ENCODE results near the gene KRT74.

DNA sequence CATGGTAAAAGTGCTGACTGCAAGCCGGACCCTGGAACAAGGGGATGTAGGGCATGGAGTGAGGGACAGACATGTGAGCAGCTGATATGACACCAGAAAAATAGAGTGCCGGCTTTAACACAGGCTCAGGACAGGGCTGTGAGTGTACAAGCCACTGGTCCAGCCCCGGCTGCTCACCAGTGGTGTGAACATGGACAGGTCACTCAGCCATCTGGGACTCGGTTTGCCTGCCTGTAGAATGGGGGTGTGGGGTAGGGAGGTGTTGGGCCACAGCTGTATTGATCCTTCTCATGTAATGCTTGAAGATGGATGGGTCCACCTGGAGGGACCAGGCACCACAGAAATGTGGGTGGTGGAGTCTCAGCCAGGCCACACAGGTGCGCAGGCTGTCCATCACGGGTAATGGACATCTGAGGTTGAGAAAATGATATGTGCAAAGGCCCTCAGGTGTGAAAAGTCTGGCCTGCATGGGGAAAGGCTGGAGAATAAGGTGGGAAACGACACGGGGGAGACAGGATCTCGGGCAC lies 10.6 kb upstream of the KRT74 start:
- TF ChIP-seq, protein P1, sequence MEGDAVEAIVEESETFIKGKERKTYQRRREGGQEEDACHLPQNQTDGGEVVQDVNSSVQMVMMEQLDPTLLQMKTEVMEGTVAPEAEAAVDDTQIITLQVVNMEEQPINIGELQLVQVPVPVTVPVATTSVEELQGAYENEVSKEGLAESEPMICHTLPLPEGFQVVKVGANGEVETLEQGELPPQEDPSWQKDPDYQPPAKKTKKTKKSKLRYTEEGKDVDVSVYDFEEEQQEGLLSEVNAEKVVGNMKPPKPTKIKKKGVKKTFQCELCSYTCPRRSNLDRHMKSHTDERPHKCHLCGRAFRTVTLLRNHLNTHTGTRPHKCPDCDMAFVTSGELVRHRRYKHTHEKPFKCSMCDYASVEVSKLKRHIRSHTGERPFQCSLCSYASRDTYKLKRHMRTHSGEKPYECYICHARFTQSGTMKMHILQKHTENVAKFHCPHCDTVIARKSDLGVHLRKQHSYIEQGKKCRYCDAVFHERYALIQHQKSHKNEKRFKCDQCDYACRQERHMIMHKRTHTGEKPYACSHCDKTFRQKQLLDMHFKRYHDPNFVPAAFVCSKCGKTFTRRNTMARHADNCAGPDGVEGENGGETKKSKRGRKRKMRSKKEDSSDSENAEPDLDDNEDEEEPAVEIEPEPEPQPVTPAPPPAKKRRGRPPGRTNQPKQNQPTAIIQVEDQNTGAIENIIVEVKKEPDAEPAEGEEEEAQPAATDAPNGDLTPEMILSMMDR (IDR thresholded peaks at IDR 0.05; ENCODE audit: borderline replicate concordance, extremely low read depth, low read length, poor library complexity, severe bottlenecking) = no peak
- no peak for TF ChIP-seq EZH2 (IDR thresholded peaks at IDR 0.05; ENCODE audit: borderline replicate concordance, low read depth, low read length, severe bottlenecking)
